NCI-H510A treated with DMSO at 0.1 percent for 48 hours (cell line): Measurements from ENCODE around the gene CREB3.

Source experiments
- DNase-seq: peaks from one replicate; lab custom pipeline; 2025; lab: John Stamatoyannopoulos, UW

Gene CREB3

DNA sequence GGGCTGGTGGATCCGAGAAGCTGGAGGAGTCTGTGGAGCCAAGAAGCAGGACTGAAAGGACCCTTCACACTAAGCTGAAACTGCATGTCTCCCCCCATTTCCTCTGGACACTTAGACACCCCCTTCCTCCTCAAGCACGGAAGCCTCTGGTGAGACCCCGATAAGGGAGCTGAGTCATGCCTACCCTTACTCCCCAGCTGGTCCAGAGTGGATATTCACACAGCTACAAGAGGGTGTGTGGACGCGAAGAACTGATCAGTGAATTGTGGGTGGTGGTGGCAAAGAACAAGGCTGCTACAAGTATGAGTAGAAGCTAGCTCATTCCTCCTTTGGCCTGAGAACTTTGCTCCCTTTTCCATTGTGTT is 4.8 kb upstream of the CREB3 start:
- DNase-seq, result no peak

DNA sequence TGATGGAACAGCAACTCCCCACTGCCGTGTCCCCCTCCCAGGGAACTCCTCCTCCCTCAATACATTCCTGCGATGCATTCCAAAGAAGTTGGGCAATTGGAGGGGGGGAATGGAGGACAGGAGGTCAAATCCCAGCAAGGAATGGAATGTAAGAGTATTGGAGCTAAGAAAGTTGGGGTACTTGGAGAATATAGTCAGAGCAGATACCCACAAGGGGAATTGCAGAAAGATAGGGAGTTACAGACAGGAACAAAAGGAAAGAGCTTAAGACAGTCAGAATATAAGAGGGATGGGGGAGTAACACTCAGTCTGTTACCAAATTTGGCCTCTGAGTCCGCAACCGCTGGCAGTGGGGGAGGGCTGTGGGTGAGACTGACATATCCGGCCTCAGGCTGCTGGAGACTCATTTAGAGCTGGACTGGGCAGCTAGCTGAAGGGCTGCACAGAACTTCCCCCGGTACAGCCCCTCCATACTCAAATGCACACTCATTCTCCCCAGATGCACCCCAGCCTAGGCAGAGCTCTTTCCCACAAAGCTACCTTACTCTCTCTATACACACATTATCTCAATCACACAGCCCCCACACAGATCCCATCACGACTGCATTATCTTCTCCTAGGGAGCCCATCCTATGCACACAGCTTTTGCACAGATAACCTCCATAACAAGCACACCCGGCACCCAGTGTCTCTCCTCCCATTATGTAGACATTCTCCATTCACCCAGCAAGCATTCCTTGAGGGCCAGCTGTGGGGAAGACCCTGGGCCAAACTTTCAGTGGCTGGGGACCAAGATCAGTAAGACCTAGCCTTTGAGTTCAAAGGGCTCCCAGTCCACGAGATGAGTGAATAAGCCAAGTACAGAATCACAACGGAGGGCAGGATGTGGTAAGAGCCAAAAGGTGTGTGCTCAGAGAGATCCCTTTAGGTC is 4.2 kb upstream of the CREB3 start:
- no peak for DNase-seq

DNA sequence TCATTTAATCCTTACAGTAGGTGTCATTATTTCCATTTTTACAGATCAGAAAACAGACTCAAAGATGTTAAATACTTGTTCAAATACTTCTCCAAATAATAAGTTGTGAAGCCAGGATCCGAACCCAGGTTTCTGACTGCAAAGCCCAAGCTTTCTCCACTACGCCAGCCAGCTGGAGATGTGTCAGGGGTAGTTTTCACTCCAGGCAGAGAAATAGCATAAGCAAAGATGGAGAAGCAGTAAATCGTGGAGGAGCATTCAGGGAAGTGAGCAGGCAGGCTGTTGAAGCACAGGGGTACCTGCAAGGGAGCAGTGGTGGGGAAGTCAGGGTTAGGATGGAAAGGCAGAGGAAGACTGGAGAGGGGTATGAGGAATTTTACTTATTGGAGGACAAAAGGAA is 3.4 kb upstream of the CREB3 start:
- no peak for DNase-seq

DNA sequence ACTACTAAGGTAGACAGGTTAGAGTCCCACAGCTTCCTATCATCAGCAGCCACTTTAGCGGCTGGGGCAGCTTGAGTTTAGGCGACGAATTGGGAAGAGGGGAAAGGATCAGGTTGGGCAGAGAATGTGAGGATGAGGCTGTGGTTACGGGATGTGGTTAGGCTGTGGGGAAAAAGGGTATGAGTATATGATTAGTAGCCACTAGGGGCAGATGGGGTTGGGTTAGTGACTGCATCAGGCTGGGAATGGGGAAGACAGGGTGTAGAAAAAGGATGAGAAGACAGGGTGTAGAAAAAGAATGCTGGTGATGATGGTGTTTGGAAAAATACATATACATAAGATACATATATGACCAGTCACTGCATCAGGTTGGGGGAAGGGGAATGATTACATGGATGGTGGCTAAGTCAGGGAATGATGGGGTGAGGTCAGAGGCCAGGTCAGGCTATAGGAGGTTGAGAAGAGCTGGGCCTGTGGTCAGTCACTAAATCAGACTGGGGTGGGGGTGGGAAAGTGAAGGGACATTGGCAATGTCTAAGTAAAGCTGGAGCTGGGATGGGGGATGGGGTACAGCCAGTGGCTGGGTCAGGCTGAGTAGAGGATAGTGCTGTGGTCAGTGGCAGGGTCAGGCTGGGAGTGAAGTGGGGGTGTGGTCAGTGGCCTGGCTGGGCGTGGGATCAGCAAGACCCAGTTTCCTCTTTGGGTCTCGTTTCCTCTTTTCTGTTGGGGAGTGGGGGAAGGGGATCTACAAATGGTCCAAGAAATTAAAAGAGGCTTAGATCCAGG is 2.6 kb upstream of the CREB3 start:
- DNase-seq, result peak; percentile 3

DNA sequence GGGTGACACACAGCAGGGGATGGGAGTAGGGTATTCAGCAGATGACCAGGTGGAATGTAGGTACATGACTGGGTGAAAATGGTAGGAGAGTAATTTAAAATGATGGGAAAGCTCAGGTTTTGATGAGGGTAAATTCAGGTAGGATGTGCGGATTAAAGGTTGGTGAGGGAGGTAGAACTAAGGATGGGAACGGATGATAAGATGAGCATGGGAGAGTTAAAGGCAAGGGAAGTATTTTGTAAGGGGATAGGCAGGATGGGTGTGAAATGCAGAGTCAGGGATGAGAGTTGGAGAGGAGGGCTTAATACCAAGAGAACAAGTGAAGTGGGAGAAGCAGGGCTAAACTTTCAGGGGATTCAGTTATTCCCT is 2.0 kb upstream of the CREB3 start:
- no peak for DNase-seq

DNA sequence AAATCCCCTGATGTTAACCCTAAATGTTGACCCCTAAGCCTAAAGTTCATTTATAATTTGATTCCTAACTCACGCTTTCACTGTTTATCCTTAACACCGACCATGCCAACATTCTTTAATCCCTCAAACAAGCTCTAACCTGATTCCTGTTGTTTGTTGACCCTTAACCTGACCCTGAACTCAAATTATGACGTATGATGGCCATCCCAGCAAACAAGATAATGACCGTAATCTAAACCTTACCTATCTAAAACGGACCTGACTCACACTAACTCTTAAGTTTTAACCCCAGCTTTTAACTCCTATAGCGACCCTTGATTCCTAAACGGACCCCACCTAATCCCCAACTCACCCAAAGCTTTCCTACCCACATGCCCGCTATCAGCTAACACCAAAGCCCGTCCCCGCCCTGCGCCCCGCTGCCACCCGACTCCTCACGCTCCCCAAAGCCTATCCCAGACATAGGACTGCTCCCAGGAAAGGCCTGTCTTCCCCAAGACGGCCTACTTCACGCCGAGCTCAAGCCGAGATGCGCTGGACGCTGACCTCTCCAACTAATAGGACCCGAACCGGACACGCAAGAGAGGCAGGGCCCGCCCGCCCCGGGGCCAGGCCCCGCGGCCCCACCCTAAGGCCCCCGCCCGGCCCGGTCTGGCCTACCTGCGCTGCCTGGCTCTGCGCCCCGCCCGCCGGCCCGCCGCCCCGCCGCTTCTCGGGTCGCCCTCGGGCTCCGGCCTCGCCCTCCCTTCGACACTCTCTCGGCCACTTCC is 866 bp upstream of the CREB3 start:
- peak; percentile 18 for DNase-seq

DNA sequence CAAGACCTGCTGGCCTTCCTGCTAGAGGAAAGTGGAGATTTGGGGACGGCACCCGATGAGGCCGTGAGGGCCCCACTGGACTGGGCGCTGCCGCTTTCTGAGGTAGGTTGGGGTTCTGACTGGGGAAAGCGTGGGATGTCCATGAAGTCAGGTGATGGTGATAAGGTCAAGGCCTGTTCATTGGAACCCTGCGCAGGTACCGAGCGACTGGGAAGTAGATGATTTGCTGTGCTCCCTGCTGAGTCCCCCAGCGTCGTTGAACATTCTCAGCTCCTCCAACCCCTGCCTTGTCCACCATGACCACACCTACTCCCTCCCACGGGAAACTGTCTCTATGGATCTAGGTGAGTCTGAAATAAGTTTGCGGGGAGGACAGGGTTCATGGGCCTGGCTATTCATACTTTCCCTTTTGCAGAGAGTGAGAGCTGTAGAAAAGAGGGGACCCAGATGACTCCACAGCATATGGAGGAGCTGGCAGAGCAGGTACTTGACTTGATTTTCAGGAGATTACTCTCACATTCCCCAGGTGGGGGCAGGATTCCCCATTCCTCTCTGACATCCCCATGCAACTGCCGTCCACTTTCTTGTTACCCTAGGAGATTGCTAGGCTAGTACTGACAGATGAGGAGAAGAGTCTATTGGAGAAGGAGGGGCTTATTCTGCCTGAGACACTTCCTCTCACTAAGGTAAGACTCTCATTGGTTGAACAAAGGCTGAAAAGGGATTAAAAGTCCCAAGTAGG is 505 bp downstream of the CREB3 start:
- peak; percentile 33 for DNase-seq

DNA sequence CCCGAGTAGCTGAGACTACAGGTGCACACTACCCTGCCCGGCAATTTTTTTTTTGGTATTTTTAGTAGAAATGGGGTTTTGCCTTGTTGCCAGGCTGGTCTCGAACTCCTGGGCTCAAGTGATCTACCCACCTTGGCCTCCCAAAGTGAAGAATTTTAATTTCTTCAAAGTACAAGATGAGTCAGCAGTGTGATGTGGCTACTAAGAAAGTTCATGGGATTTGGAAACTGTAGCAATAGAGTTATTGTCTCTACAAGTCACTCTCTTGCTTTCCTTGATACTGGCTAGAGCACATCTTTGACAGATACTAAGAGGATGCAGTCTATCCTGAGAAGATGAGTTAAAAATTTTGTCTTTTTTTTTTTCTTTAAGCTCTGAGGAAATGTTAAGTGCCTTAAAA is 1.6 kb downstream of the CREB3 start:
- no peak for DNase-seq

DNA sequence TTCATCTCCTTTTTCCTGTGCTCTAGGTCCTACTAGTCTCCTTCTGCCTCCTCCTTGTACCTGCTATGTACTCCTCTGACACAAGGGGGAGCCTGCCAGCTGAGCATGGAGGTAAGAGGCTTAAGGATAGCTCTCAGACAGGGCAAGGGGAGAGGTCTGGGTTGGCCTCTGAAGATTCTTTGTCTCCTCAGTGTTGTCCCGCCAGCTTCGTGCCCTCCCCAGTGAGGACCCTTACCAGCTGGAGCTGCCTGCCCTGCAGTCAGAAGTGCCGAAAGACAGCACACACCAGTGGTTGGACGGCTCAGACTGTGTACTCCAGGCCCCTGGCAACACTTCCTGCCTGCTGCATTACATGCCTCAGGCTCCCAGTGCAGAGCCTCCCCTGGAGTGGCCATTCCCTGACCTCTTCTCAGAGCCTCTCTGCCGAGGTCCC is 3.8 kb downstream of the CREB3 start:
- peak; percentile 67 for DNase-seq

DNA sequence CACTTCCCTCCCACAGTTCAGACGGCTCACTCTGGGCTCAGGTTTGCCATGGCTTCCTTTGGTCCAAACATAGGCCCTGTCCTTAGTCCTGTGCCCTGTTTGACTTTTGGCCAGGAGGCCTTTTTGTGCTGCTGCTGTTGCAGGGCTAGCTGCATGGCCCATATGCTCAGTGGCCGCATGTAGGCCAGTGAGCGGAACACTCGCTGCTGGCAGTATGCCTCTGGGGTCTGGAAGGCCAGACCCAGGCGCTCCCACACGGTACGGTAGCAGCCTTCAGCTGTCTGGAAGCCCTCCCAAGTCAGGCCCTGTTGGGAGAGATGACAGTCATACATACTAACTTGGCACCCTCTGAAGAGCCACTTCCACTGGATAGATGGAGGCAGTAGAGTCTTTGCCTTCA is 4.7 kb downstream of the CREB3 start:
- no peak for DNase-seq

DNA sequence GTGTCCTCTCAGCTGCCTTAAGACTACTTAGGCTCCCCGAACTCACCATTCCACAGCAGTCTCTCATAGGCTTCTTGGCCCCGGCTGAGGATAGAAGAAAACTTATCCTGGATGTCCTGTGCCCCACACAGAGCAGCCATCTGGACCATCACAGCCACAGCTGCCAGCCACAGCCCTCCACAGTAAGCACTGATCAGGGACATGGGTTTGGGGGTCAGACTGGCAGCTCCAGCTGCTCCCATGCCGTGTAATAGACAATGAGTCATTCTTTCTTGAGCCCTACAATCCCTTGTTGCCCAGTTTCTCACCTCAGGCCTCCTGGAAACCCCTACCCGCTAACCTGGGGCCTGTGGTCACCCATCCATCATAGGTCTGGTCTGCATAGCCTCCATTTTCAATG is 5.7 kb downstream of the CREB3 start:
- no peak for DNase-seq

DNA sequence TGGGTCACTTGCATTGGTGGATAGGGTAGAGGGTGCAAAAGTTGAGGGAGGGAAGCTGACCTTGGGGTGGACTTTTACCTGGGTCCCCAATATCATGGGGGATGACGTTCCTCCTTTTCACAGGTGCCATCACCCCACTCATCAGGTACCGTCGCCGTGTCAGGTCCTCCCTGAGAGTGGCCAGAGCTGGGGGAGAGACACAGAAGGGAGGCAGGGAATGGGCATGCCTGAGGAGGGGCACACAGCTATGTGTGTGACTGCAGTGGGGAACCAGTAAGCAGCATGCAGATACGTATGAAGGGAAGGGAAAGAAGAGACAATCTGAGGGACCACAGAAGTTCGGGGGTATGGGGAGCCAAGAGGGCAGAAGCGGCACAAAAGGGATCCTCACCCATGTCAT is 6.5 kb downstream of the CREB3 start:
- no peak for DNase-seq

DNA sequence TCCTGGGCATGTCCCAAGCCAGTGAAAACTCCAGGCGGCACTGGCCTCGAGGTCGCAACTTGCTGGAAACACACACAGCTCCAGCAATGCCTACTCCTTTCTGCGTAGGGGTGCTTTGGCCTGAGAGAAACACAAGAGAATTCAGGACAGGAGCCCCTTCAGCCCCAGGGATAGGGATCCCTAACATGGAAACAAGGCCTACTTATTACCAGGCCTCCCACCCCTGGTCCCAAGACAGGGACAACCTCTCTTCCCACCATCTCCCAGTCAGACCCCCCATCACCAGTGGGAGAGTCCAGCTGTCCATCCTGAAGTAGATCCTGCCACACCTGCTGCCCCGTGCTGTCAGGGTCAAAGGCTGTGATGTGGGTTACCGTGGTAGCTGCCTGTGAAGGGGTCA is 7.8 kb downstream of the CREB3 start:
- DNase-seq, result no peak

DNA sequence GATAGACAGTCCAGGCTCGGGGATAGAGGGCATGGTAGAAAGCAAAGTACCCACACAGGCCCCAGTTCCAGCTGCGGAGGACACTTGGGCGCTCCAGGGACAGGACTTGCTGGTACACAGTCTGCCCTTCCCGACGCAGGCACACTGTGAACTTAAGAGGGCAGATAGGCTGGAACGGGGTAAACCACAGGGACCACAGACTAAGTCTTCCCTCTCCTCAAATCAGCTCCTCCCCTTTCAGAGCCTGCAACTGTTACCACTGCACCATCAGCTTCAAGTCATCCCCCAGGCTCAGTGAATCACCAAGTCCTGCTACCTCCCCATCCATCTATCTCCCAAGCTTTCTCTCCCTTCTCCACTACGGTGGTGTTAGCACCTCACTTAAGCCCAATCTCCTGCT is 9.3 kb downstream of the CREB3 start:
- no peak for DNase-seq

DNA sequence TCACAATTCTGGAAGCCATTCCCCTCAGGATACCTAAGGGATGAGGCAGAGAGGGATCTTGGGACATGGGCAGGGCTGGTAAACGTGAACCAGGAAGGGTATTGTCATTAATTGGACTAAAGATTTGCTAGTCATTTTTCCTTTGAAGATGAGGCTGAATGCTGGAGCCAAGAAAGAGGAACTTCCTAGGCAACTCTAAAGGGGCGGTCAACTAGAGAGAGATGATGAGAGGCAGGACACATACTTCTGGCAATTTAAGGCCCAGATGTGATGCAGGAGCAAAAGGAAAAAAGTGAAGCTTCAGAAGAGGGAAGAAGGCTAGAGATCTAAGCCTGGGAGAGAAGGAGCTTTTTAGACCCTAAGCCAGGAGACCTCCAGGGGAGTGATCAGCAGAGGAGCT is 11.0 kb downstream of the CREB3 start:
- DNase-seq, result no peak

DNA sequence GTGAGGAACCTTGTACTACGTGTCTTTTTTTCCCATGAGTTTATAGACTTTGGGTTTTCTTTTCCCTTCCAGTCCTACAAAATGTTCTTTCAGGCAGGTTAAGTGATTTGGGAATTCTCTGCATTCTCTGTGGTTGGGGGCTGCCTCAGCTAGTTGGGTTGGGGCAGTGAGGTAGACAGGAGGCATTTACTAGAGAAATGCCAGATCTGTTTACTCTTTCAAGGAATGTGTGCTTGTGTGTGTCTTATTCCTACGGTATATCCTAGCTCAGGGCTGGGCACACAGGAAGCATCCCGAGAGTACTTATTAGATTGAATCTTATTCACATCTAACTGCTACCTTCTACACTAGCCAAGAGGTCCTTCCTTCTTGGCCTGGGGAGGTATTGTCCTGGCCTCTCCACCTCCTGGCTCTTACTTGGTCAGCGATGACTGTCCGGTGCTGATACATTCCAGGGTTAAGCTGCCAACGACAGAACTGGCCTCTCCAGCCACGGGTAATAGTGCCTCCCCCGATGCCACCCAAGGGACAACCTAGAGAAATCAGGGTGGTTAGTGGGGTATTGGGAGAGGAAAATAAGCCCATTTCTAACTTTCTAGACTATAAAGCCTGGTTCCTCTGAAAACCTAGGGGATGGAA is 11.5 kb downstream of the CREB3 start:
- DNase-seq, result no peak

DNA sequence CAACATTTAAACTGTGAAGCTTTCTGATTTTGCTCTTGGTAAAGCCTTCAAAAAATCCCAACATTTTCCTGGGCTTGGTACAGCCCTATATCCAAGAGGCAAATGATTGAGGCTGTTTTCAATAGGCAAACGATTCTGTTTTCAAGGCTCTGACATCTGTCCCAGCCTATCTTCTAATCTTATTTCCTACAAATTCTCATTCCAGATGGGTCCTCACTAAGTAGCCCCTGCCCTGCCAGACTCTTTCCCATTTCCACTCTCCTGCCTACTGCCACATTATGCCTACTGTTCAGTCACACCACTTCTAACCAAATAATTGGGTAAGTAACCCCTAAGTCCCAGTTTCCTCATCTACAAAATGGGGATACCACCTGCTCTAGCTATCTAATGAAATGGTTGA is 13.1 kb downstream of the CREB3 start:
- DNase-seq, result no peak

DNA sequence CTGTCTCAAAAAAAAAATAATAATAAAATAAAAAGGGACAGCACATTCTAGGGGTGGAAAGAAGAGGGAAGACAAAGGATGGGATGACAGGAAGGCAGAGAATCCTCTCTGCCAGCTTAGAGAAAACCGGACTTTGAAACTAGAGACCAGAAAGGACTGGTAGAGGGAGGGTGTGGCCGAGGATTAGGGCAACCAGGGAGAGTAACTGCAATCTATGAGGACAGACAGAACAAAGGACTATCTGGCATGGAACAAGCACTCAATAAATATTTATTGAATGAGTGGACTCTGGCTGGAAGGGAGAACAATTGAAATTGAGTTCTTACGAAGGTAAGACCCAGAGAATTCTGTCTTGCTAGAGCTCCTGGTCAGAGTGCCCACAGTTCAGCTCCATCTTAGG is 14.1 kb downstream of the CREB3 start:
- DNase-seq, result no peak

DNA sequence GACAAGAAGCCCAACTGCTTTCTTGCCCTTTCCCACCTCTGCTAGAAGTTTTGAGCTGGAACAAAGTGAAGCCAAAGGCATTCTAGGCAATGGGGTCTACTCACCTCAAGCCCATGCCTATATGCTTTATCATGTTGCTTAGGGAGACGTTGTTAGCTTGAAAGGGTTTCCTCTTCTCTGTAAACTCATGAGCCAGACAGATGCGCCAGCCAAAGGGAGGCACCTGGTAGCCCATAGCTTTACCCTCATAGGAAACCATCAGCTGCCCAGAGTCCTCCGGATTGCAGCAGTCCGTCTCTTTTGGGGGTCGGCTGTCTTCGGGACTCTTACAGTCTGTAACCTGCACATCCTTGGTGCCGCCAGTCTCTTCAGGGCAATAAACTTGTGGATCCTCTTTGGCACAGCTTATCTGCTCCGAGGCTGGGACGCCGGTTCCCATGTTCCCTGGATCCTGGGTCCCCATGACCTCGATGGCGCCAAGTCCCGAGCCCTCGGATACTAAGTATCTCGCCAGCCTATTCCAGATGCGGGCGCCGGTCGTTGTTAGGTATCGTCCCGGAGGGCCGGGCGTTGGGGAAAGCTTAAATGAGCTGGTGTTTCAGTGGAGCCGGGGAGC is 15.9 kb downstream of the CREB3 start:
- no peak for DNase-seq

DNA sequence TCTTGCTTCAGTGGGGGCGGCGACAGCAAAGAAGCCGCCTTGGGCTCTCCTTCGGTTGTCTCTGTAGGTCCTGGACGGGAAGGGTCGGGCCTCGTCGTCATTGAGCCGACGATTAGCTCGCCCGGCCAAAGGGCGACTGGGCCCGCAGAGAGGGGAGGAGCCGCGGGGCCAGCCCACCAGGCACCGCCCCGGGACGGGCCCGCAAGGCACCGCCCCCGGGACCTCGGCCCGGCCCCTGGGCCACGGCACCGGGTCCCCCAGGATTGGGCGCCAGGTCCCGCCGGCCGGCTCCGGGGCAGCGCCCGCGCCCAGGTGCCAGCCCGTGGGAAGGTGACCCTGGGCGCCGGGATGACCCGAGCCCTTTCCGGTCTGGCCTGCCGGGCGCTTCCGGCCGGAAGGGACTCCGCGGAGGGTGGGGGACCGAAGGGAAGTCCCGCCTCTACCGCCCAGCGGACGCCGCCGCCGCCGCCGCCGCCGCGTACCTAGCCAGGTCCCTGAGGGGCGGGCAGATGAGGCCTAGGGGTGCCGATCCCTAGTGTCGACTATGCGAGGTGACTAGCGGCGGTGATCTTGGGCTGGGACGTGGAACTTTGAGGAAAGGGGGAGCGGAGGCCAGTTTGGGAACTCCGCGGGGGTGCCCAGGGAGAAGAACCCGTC is 16.5 kb downstream of the CREB3 start, which contains the start of the genes GBA2 and RGP1:
Gene GBA2 (minus strand): TSS at position 371 of the 657 bp plus-strand sequence. CDS start 524 bp downstream, outside the sequence.
Gene RGP1 (plus strand): TSS at position 430 of the 657 bp plus-strand sequence. CDS start 469 bp downstream, outside the sequence.
- DNase-seq, result peak; percentile 21
